Liver (tissue), 3 donors: Measurements from ENCODE around the gene PPM1D.

Experiments used
- EGR1 ChIP-seq, 2 donors: IDR thresholded peaks; 2 replicates each; pipeline ENCODE4 v1.6.1; 2016 to 2018; ENCODE audit warnings: antibody characterized with exemption in 2 of 2, low read depth in 2 of 2
- FOXA1 ChIP-seq: IDR thresholded peaks from 2 replicates; pipeline ENCODE4 v1.6.1; 2016; ENCODE audit warnings: antibody characterized with exemption
- HNF4A ChIP-seq, 2 donors: conservative IDR thresholded peaks; 2 replicates each; pipeline ENCODE4 v1.6.1; 2016; ENCODE audit warnings: antibody characterized with exemption in 2 of 2, mild to moderate bottlenecking in 2 of 2
- JUND ChIP-seq, 2 donors: IDR thresholded peaks; 2 replicates each; pipeline ENCODE4 v1.6.1; 2016; ENCODE audit warnings: antibody characterized with exemption in 2 of 2
- RAD21 ChIP-seq, 2 donors: IDR thresholded peaks; 2 replicates each; pipeline ENCODE4 v1.6.1; 2016; ENCODE audit warnings: antibody characterized with exemption in 2 of 2, mild to moderate bottlenecking in 2 of 2
- REST ChIP-seq: IDR thresholded peaks from 2 replicates; pipeline ENCODE4 v1.6.1; 2016; ENCODE audit warnings: antibody characterized with exemption, mild to moderate bottlenecking
- TAF1 ChIP-seq: conservative IDR thresholded peaks from 2 replicates; pipeline ENCODE4 v1.6.1; 2016; ENCODE audit warnings: antibody characterized with exemption, mild to moderate bottlenecking
- YY1 ChIP-seq: IDR thresholded peaks from 2 replicates; pipeline ENCODE4 v1.6.1; 2016; ENCODE audit warnings: antibody characterized with exemption, mild to moderate bottlenecking
- TF ChIP-seq, protein P1 (sequence below): fragments of 150-350 bp; IDR thresholded peaks from 2 replicates; pipeline ENCODE4 v1.5.1; 2017; ENCODE audit warnings: improper control_type of control experiment, low read depth, low read length; ENCODE audit not compliant: missing input control
- TF ChIP-seq, protein P2 (sequence below): IDR thresholded peaks from 2 replicates; pipeline ENCODE4 v1.6.1; 2016; ENCODE audit warnings: antibody characterized with exemption
- TF ChIP-seq, protein P3 (sequence below): IDR thresholded peaks from 2 replicates; pipeline ENCODE4 v1.6.1; 2016; ENCODE audit warnings: antibody characterized with exemption
- TF ChIP-seq, protein P4 (sequence below): IDR thresholded peaks from 2 replicates; pipeline ENCODE4 v1.6.1; 2016; ENCODE audit warnings: antibody characterized with exemption
- donor health status: healthy.
- donor health status: healthy.

- TF ChIP-seq EGR1 (IDR thresholded peaks at IDR 0.05; ENCODE audit: low read depth in 2 of 2): no peak
- TF ChIP-seq, protein P1, sequence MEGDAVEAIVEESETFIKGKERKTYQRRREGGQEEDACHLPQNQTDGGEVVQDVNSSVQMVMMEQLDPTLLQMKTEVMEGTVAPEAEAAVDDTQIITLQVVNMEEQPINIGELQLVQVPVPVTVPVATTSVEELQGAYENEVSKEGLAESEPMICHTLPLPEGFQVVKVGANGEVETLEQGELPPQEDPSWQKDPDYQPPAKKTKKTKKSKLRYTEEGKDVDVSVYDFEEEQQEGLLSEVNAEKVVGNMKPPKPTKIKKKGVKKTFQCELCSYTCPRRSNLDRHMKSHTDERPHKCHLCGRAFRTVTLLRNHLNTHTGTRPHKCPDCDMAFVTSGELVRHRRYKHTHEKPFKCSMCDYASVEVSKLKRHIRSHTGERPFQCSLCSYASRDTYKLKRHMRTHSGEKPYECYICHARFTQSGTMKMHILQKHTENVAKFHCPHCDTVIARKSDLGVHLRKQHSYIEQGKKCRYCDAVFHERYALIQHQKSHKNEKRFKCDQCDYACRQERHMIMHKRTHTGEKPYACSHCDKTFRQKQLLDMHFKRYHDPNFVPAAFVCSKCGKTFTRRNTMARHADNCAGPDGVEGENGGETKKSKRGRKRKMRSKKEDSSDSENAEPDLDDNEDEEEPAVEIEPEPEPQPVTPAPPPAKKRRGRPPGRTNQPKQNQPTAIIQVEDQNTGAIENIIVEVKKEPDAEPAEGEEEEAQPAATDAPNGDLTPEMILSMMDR: no peak
- no peak for TF ChIP-seq YY1
- TF ChIP-seq HNF4A (conservative IDR thresholded peaks at IDR 0.05): no peak
- TF ChIP-seq REST: no peak
- no peak for TF ChIP-seq TAF1
- TF ChIP-seq, protein P2, sequence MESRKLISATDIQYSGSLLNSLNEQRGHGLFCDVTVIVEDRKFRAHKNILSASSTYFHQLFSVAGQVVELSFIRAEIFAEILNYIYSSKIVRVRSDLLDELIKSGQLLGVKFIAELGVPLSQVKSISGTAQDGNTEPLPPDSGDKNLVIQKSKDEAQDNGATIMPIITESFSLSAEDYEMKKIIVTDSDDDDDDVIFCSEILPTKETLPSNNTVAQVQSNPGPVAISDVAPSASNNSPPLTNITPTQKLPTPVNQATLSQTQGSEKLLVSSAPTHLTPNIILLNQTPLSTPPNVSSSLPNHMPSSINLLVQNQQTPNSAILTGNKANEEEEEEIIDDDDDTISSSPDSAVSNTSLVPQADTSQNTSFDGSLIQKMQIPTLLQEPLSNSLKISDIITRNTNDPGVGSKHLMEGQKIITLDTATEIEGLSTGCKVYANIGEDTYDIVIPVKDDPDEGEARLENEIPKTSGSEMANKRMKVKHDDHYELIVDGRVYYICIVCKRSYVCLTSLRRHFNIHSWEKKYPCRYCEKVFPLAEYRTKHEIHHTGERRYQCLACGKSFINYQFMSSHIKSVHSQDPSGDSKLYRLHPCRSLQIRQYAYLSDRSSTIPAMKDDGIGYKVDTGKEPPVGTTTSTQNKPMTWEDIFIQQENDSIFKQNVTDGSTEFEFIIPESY: no peak
- TF ChIP-seq, protein P3, sequence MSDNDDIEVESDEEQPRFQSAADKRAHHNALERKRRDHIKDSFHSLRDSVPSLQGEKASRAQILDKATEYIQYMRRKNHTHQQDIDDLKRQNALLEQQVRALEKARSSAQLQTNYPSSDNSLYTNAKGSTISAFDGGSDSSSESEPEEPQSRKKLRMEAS: no peak
- TF ChIP-seq JUND (IDR thresholded peaks at IDR 0.05): no peak
- TF ChIP-seq FOXA1: no peak
- TF ChIP-seq, protein P4, sequence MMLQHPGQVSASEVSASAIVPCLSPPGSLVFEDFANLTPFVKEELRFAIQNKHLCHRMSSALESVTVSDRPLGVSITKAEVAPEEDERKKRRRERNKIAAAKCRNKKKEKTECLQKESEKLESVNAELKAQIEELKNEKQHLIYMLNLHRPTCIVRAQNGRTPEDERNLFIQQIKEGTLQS: no peak
- TF ChIP-seq RAD21 (IDR thresholded peaks at IDR 0.05): no peak
These were observed 47.7 kb downstream of the PPM1D start for GRCh38 chr17:60647705-60648104.
